ENCODE results near the gene ZNF644.

GRCh38 chr1:91004145-91004544 is 17.7 kb downstream of the ZNF644 start:
- no peak for TF ChIP-seq CTCF (IDR thresholded peaks at IDR 0.05)
- TF ChIP-seq POLR2A (IDR thresholded peaks at IDR 0.05): no peak

All from heart left ventricle (tissue), 13 donors.